ENCODE measurements around the gene SMG6. TPM values are rescaled to one million over a fixed set of nuclear protein-coding genes. Genes with fewer than 3 reads are reported as not detected.

The SMG6 gene
- total and polyA plus RNA-seq, 2 of the 8 experiments (the other 6 are each of a cell fraction or from before 2014, with no cell fraction given) = 18.5 to 25.2 TPM

DNA sequence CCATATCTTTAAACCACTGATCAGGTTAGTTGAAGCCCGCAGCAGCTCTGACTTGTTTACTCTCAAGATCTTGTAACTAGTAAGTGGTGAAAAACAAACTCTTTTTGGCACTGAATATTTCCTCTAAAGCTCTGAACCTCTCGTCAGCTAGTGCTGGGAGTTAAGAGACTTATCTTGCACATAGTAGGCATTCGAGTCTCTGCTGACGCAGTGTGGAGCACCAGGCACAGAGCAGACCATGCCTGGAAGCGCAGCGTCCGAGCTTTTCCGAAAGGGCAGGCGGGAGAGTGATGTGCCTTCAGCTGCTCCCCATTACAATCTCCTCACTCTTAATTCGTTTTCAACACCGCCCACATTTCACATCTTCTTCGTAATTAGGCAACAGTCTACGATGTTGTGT lies 63.0 kb downstream of the SMG6 start:
- H3K9me3 ChIP-seq (ENCODE audit: insufficient read depth in 2 of 2, low read depth in 1 of 2, low read length in 1 of 2) = no peaks in the 10 kb centered on the region
- DNase-seq (ENCODE audit: low read depth in 1 of 2, low spot score in 2 of 2) (no peak), FAIRE-seq (no peak)
- H3K9ac ChIP-seq (replicated peaks in 1 of 4; ENCODE audit: extremely low read depth in 1 of 4, low read depth in 3 of 4, low read length in 3 of 4) = no peak overlapping the region
- H3K79me1 ChIP-seq (ENCODE audit: low read depth, low read length) = no peaks in the 10 kb centered on the region
- H2AK5ac ChIP-seq (ENCODE audit: low read depth, low read length) = no peak overlapping the region; the same call in 1 of the 2 replicates
- WGBS, 2 experiments (ENCODE audit: extremely low coverage in 1 of 2, insufficient coverage in 1 of 2, insufficient read length in 1 of 2, insufficient replicate concordance in 2 of 2, low coverage in 1 of 2, low lambda C conversion rate in 2 of 2, missing lambda C conversion rate in 1 of 2) = 95 to 100% methylated on average over 3 to 13 of the region's 13 CpGs
- H3K23ac ChIP-seq (ENCODE audit: insufficient read length) = no peak overlapping the region
- H4K5ac ChIP-seq (ENCODE audit: insufficient read length, low read depth, low read length) = no peak overlapping the region
- no peaks in the 10 kb centered on the region for H3K79me2 ChIP-seq (ENCODE audit: control insufficient read depth in 1 of 2, insufficient read depth in 2 of 2, low read length in 2 of 2)
- H2AFZ ChIP-seq (ENCODE audit: low read length) = no peak overlapping the region
- no peak overlapping the region for H3K56ac ChIP-seq (replicated peaks; ENCODE audit: insufficient read length, low read depth, low read length)
- H2BK5ac ChIP-seq (ENCODE audit: low read depth, low read length) = no peak overlapping the region
- H4K20me1 ChIP-seq (replicated peaks in 1 of 2; ENCODE audit: control insufficient read depth in 1 of 2, insufficient read depth in 2 of 2, low read length in 2 of 2) = peaks cover 0 to 5% of the 10 kb centered on the region in 2 experiments
- no peak for TF ChIP-seq TAF7 (optimal IDR thresholded peaks at IDR 0.05; ENCODE audit: borderline replicate concordance, low read depth, low read length)
- no peak for TF ChIP-seq RBBP5 (IDR thresholded peaks at IDR 0.05; ENCODE audit: borderline replicate concordance, low read depth, low read length)
- no peak for TF ChIP-seq CBX8 (IDR thresholded peaks at IDR 0.05; ENCODE audit: borderline replicate concordance, low read depth, low read length)
- no peak for TF ChIP-seq POLR2AphosphoS5 (IDR thresholded peaks at IDR 0.05; ENCODE audit: low read depth, low read length)
- TF ChIP-seq BACH1 (IDR thresholded peaks at IDR 0.05; ENCODE audit: low read length) = no peak
- TF ChIP-seq JUN (IDR thresholded peaks at IDR 0.05; ENCODE audit: low read depth, low read length) = no peak
- no peak for TF ChIP-seq TEAD4 (IDR thresholded peaks at IDR 0.05; ENCODE audit: low read depth, low read length)
- H3K4me1 ChIP-seq (replicated peaks in 1 of 4; ENCODE audit: control insufficient read depth in 3 of 4, insufficient read depth in 4 of 4, low read length in 3 of 4) = no peaks in the 10 kb centered on the region
- H3K14ac ChIP-seq (ENCODE audit: insufficient read length) = no peak overlapping the region
- H3K4me3 ChIP-seq (ENCODE audit: extremely low read depth in 1 of 4, insufficient read depth in 2 of 4, low read depth in 3 of 4, low read length in 4 of 4) = no peak overlapping the region
- no peaks in the 10 kb centered on the region; a peak in 2 of 8 replicates for H3K36me3 ChIP-seq (ENCODE audit: control insufficient read depth in 2 of 4, insufficient read depth in 4 of 4, low read length in 3 of 4)
- no peaks in the 10 kb centered on the region for H3K27me3 ChIP-seq (replicated peaks in 1 of 4; ENCODE audit: control insufficient read depth in 3 of 4, extremely low read depth in 1 of 4, insufficient read depth in 3 of 4, low read length in 3 of 4)
- H3K27ac ChIP-seq (ENCODE audit: low read depth, low read length) = no peak overlapping the region
- CTCF ChIA-PET (ENCODE audit: partially characterized antibody) = interaction anchor here (0.8 to 1.2 kb wide), 7 partner anchors 17 to 186 kb away, joined by 3 to 4 read pairs (median 3); partner anchors contain the start of gene HIC1
- H3K18ac ChIP-seq (ENCODE audit: extremely low read depth, low read length) = no peak overlapping the region
- no peaks in the 10 kb centered on the region; the same call in 1 of the 2 replicates for H3K23me2 ChIP-seq (ENCODE audit: low read depth, low read length)
- no peak overlapping the region for H4K91ac ChIP-seq (replicated peaks; ENCODE audit: insufficient read length, low read length)
- no peak overlapping the region for H3K4ac ChIP-seq (replicated peaks; ENCODE audit: insufficient read length, low read depth, low read length)
- POLR2A ChIA-PET (ENCODE audit: partially characterized antibody) = interaction anchor here (0.7 to 1.1 kb wide), 2 partner anchors 51 to 52 kb away, joined by 3 to 4 read pairs; no protein-coding TSS in a partner anchor
- no peak overlapping the region for H2BK20ac ChIP-seq (ENCODE audit: low read length)
- H2BK12ac ChIP-seq (ENCODE audit: low read depth, low read length) = no peak overlapping the region
- H3K4me2 ChIP-seq (ENCODE audit: insufficient read depth in 1 of 2, low read depth in 2 of 2, low read length in 2 of 2) = no peak overlapping the region
- no peak overlapping the region for H2BK15ac ChIP-seq (ENCODE audit: low read length)
- no peak overlapping the region for H2BK120ac ChIP-seq (replicated peaks; ENCODE audit: low read depth, low read length)
- no peak overlapping the region for H4K8ac ChIP-seq (ENCODE audit: extremely low read depth, insufficient read depth, low read length)
